Gastrocnemius medialis (tissue), 4 donors: ENCODE data around the gene CARF.

Experiments
- POLR2A ChIP-seq, 2 donors: fragments of 450-650 bp; IDR thresholded peaks; one replicate each; pipeline ENCODE4 v1.6.1; 2017; ENCODE audit warnings: antibody characterized with exemption in 2 of 2, mild to moderate bottlenecking in 2 of 2, moderate library complexity in 2 of 2
- TF ChIP-seq, protein P1 (sequence below), 5 experiments: fragments of 450-650 bp in 3 of 5; fragments of 200-600 bp in 2 of 5; sonication (generic) in 2 of 5; IDR thresholded peaks in 4 of 5; conservative IDR thresholded peaks in 1 of 5; 1 replicate in 4 of 5; 2 replicates in 1 of 5; pipeline ENCODE4 v1.5.1; 2016 to 2019; ENCODE audit warnings: antibody characterized with exemption in 5 of 5, mild to moderate bottlenecking in 3 of 5, moderate library complexity in 3 of 5

GRCh38 chr2:202909394-202910192 lies 2.5 kb upstream of the CARF start:
- TF ChIP-seq, protein P1, sequence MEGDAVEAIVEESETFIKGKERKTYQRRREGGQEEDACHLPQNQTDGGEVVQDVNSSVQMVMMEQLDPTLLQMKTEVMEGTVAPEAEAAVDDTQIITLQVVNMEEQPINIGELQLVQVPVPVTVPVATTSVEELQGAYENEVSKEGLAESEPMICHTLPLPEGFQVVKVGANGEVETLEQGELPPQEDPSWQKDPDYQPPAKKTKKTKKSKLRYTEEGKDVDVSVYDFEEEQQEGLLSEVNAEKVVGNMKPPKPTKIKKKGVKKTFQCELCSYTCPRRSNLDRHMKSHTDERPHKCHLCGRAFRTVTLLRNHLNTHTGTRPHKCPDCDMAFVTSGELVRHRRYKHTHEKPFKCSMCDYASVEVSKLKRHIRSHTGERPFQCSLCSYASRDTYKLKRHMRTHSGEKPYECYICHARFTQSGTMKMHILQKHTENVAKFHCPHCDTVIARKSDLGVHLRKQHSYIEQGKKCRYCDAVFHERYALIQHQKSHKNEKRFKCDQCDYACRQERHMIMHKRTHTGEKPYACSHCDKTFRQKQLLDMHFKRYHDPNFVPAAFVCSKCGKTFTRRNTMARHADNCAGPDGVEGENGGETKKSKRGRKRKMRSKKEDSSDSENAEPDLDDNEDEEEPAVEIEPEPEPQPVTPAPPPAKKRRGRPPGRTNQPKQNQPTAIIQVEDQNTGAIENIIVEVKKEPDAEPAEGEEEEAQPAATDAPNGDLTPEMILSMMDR (IDR thresholded peaks at IDR 0.05 in 4 of 5, conservative IDR thresholded peaks at IDR 0.05 in 1 of 5): no peak
- TF ChIP-seq POLR2A (IDR thresholded peaks at IDR 0.05): no peak
